ENCODE data around the gene DPF3. TPM values are rescaled to one million over a fixed set of nuclear protein-coding genes. Genes with fewer than 3 reads are reported as not detected.

DPF3 gene
- total RNA-seq, 1 experiment from 2014 or later = not detected

GRCh38 chr14:72788255-72788654 is 105.6 kb downstream of the DPF3 start:
- Histone ChIP-seq H3K4me1 (replicated peaks; ENCODE audit: insufficient read depth) (no peaks in the 10 kb centered on the region), H4K20me1 (ENCODE audit: insufficient read depth) (no peaks in the 10 kb centered on the region), H3K36me3 (ENCODE audit: low read depth) (no peaks in the 10 kb centered on the region), H3K9me3 (ENCODE audit: insufficient read depth, low read depth) (no peaks in the 10 kb centered on the region), H3K79me2 (ENCODE audit: low read depth) (no peaks in the 10 kb centered on the region), H3K27ac (no peak overlapping the region), H3K27me3 (ENCODE audit: insufficient read depth, low read depth) (peaks cover 91% of the 10 kb centered on the region), H3K4me3 (no peak overlapping the region), H2AFZ (no peak overlapping the region), H3F3A (ENCODE audit: insufficient read depth, low read depth) (no peaks in the 10 kb centered on the region), H3K9me2 (ENCODE audit: insufficient read depth) (no peaks in the 10 kb centered on the region), H3K4me2 (no peak overlapping the region)
- TF ChIP-seq CTCF (conservative IDR thresholded peaks at IDR 0.05) (no peak), EZH2 (IDR thresholded peaks at IDR 0.05; ENCODE audit: low read depth) (no peak)
- intact Hi-C loops (cut with micrococcal nuclease; ENCODE audit: unreplicated experiment) = no loop called here
- no peak for DNase-seq
- no TSS peak for BruUV-seq (replicated peaks)
- POLR2A ChIA-PET (ENCODE audit: unreplicated experiment) = no interaction called here
- CTCF ChIA-PET = no interaction called here

- intact Hi-C loops (cut with micrococcal nuclease; ENCODE audit: unreplicated experiment) = no loop called here
- no TSS peak for BruUV-seq (replicated peaks)
- no peak for DNase-seq
- Histone ChIP-seq H3K27ac (no peak overlapping the region), H3F3A (ENCODE audit: insufficient read depth, low read depth) (no peaks in the 10 kb centered on the region), H3K9me2 (ENCODE audit: insufficient read depth) (no peaks in the 10 kb centered on the region), H3K4me1 (replicated peaks; ENCODE audit: insufficient read depth) (no peaks in the 10 kb centered on the region), H3K9me3 (ENCODE audit: insufficient read depth, low read depth) (no peaks in the 10 kb centered on the region), H3K4me2 (no peak overlapping the region), H3K36me3 (ENCODE audit: low read depth) (no peaks in the 10 kb centered on the region), H4K20me1 (ENCODE audit: insufficient read depth) (no peaks in the 10 kb centered on the region), H3K27me3 (ENCODE audit: insufficient read depth, low read depth) (peaks cover 90% of the 10 kb centered on the region), H3K4me3 (no peak overlapping the region), H2AFZ (no peak overlapping the region), H3K79me2 (ENCODE audit: low read depth) (no peaks in the 10 kb centered on the region)
- TF ChIP-seq CTCF (conservative IDR thresholded peaks at IDR 0.05) (no peak), EZH2 (IDR thresholded peaks at IDR 0.05; ENCODE audit: low read depth) (no peak)
- POLR2A ChIA-PET (ENCODE audit: unreplicated experiment) = no interaction called here
- CTCF ChIA-PET = interaction anchor here (0.5 kb wide), 1 partner anchor 118 kb away, joined by 9 read pairs; no protein-coding TSS in a partner anchor
These were observed 106.1 kb downstream of the DPF3 start for GRCh38 chr14:72787841-72788240.

GRCh38 chr14:72786378-72787350 is 107.2 kb downstream of the DPF3 start:
- BruUV-seq (replicated peaks) = no TSS peak
- DNase-seq = no peak
- no peak overlapping the region for H2AFZ ChIP-seq
- no peaks in the 10 kb centered on the region for H3K9me3 ChIP-seq (ENCODE audit: insufficient read depth, low read depth)
- H3K27me3 ChIP-seq (ENCODE audit: insufficient read depth, low read depth) = peaks cover 88% of the 10 kb centered on the region
- H4K20me1 ChIP-seq (ENCODE audit: insufficient read depth) = no peaks in the 10 kb centered on the region
- H3K4me1 ChIP-seq (replicated peaks; ENCODE audit: insufficient read depth) = no peaks in the 10 kb centered on the region
- no peaks in the 10 kb centered on the region for H3K79me2 ChIP-seq (ENCODE audit: low read depth)
- TF ChIP-seq EZH2 (IDR thresholded peaks at IDR 0.05; ENCODE audit: low read depth) = no peak
- no peak for TF ChIP-seq CTCF (conservative IDR thresholded peaks at IDR 0.05)
- H3K27ac ChIP-seq = no peak overlapping the region
- no peak overlapping the region for H3K4me2 ChIP-seq
- no peaks in the 10 kb centered on the region for H3K9me2 ChIP-seq (ENCODE audit: insufficient read depth)
- ChIA-PET POLR2A (ENCODE audit: unreplicated experiment) (no interaction called here), CTCF (no interaction called here)
- H3F3A ChIP-seq (ENCODE audit: insufficient read depth, low read depth) = no peaks in the 10 kb centered on the region
- no peak overlapping the region for H3K4me3 ChIP-seq
- intact Hi-C loops (cut with micrococcal nuclease; ENCODE audit: unreplicated experiment) = no loop called here
- H3K36me3 ChIP-seq (ENCODE audit: low read depth) = no peaks in the 10 kb centered on the region
